Smooth muscle cell (in vitro differentiated cells): Measurements from ENCODE around the gene RTN4RL1. TPM values are rescaled to one million over a fixed set of nuclear protein-coding genes. Genes with fewer than 3 reads are reported as not detected.

Experiments used
- DNase-seq: peaks from one replicate; lab custom pipeline; 2025; ENCODE audit not compliant: unreplicated experiment; lab: John Stamatoyannopoulos, UW
- H2AFZ ChIP-seq: fragments of 200-600 bp; sonication (generic); 2 replicates; pipeline ENCODE4 v1.6.0; 2016; ENCODE audit warnings: antibody characterized with exemption, low read depth, mild to moderate bottlenecking
- H3F3A ChIP-seq: fragments of 200-600 bp; sonication (generic); 2 replicates; pipeline ENCODE4 v1.6.0; 2017; ENCODE audit warnings: antibody characterized with exemption, low read depth
- H3K27ac ChIP-seq: fragments of 200-600 bp; sonication (generic); 2 replicates; pipeline ENCODE4 v1.5.1; 2016; ENCODE audit warnings: low read depth, mild to moderate bottlenecking
- H3K27me3 ChIP-seq: fragments of 200-600 bp; sonication (generic); 2 replicates; pipeline ENCODE4 v1.6.1; 2016; ENCODE audit warnings: low read depth, mild to moderate bottlenecking
- H3K36me3 ChIP-seq: fragments of 200-600 bp; sonication (generic); 2 replicates; pipeline ENCODE4 v1.5.1; 2016; ENCODE audit warnings: low read depth
- H3K4me1 ChIP-seq: fragments of 200-600 bp; sonication (generic); 2 replicates; pipeline ENCODE4 v1.5.1; 2016; ENCODE audit warnings: low read depth
- H3K4me2 ChIP-seq: fragments of 200-600 bp; sonication (generic); 2 replicates; pipeline ENCODE4 v1.6.0; 2016; ENCODE audit warnings: mild to moderate bottlenecking
- H3K4me3 ChIP-seq: fragments of 200-600 bp; sonication (generic); 2 replicates; pipeline ENCODE4 v1.5.1; 2016; ENCODE audit warnings: mild to moderate bottlenecking
- H3K79me2 ChIP-seq: fragments of 200-600 bp; sonication (generic); 2 replicates; pipeline ENCODE4 v1.6.0; 2016; ENCODE audit warnings: low read depth, mild to moderate bottlenecking
- H3K9ac ChIP-seq: fragments of 200-600 bp; sonication (generic); 2 replicates; pipeline ENCODE4 v1.6.0; 2016; ENCODE audit warnings: low read depth
- H3K9me3 ChIP-seq: fragments of 200-600 bp; sonication (generic); replicated peaks from 2 replicates; pipeline ENCODE4 v1.5.1; 2016; ENCODE audit warnings: low read depth
- H4K20me1 ChIP-seq: fragments of 200-600 bp; sonication (generic); 2 replicates; pipeline ENCODE4 v1.6.0; 2016; ENCODE audit warnings: low read depth
- CTCF ChIP-seq: fragments of 200-600 bp; sonication (generic); IDR thresholded peaks from 2 replicates; pipeline ENCODE4 v1.5.1; 2017; ENCODE audit warnings: borderline replicate concordance, mild to moderate bottlenecking, antibody characterized with exemption; ENCODE audit not compliant: insufficient read depth, poor library complexity, severe bottlenecking
- WGBS: methylation state at CpG from one replicate; pipeline ENCODE4 v1.1.7; 2016; ENCODE audit warnings: low lambda C conversion rate; 5-methylcytosine and 5-hydroxymethylcytosine counted together
- polyA plus RNA-seq: library from polyadenylated mRNA; unstranded; fragments of >200 nt; fragmentation: Nextera tagmentation; extraction: Ambion mirVana; gene quantifications from 2 replicates; pipeline ENCODE4 v1.2.1, GENCODE V29; 2016
- total RNA-seq: library from RNA; depleted of rRNA; stranded (reverse); fragments of >200 nt; gene quantifications from 2 replicates; pipeline ENCODE4 v1.2.3, GENCODE V29; 2014

RTN4RL1 gene
- total and polyA plus RNA-seq, 2 experiments from 2014 or later: not detected

- DNase-seq: no peak
- H3K27ac ChIP-seq: no peak overlapping the region
- TF ChIP-seq CTCF: no peak
- H3K36me3 ChIP-seq: no peaks in the 10 kb centered on the region
- no peak overlapping the region for H3K4me2 ChIP-seq
- H2AFZ ChIP-seq: no peak overlapping the region
- no peaks in the 10 kb centered on the region for H4K20me1 ChIP-seq
- H3K27me3 ChIP-seq: no peaks in the 10 kb centered on the region
- whole genome bisulfite sequencing: 96% methylated on average over 11 of the region's 11 CpGs
- H3K4me1 ChIP-seq: peaks cover 12% of the 10 kb centered on the region
- no peaks in the 10 kb centered on the region for H3F3A ChIP-seq
- no peak overlapping the region for H3K9ac ChIP-seq
- no peak overlapping the region for H3K4me3 ChIP-seq
- no peaks in the 10 kb centered on the region for H3K9me3 ChIP-seq
- H3K79me2 ChIP-seq: no peaks in the 10 kb centered on the region
Observed at GRCh38 chr17:1943436-1943831, 81.7 kb downstream of the RTN4RL1 start.

- Histone ChIP-seq H3F3A (no peaks in the 10 kb centered on the region), H3K27me3 (no peaks in the 10 kb centered on the region), H3K9ac (no peak overlapping the region), H2AFZ (no peak overlapping the region), H3K4me3 (no peak overlapping the region), H3K9me3 (no peaks in the 10 kb centered on the region), H3K4me1 (peaks cover 12% of the 10 kb centered on the region), H4K20me1 (no peaks in the 10 kb centered on the region), H3K27ac (no peak overlapping the region), H3K4me2 (no peak overlapping the region), H3K79me2 (no peaks in the 10 kb centered on the region), H3K36me3 (no peaks in the 10 kb centered on the region)
- WGBS: 90% methylated on average over 21 of the region's 21 CpGs
- no peak for TF ChIP-seq CTCF
- DNase-seq: no peak
Observed at GRCh38 chr17:1942666-1943435, 82.3 kb downstream of the RTN4RL1 start.

- no peaks in the 10 kb centered on the region for H3K79me2 ChIP-seq
- WGBS: 94% methylated on average over 6 of the region's 7 CpGs
- no peak overlapping the region for H3K4me3 ChIP-seq
Observed at GRCh38 chr17:1942066-1942365, 83.1 kb downstream of the RTN4RL1 start.

More at GRCh38 chr17:1942066-1942365, 83.1 kb downstream of the RTN4RL1 start:
- Histone ChIP-seq H3F3A (no peaks in the 10 kb centered on the region), H2AFZ (no peak overlapping the region), H3K27me3 (no peaks in the 10 kb centered on the region), H4K20me1 (no peaks in the 10 kb centered on the region), H3K9ac (no peak overlapping the region), H3K4me1 (peaks cover 8% of the 10 kb centered on the region), H3K27ac (no peak overlapping the region), H3K9me3 (no peaks in the 10 kb centered on the region), H3K4me2 (no peak overlapping the region), H3K36me3 (no peaks in the 10 kb centered on the region)
- TF ChIP-seq CTCF: no peak
- no peak for DNase-seq
